AG08396 (cell line): ENCODE results near the gene RPP30.
"Not testable (repeated sequence)": the region's sequence is repeated elsewhere in the genome, so short reads cannot be mapped to it uniquely, and the experiment has no call there.

Source experiments
- DNase-seq: peaks from one replicate; pipeline ENCODE4 v3.0.0; 2012; ENCODE audit warnings: low spot score, mixed read lengths

The RPP30 gene

GRCh38 chr10:90917238-90917967 is 45.6 kb downstream of the RPP30 start:
- no peak for DNase-seq

GRCh38 chr10:90917968-90918318 is 46.2 kb downstream of the RPP30 start:
- no peak for DNase-seq

- DNase-seq, result no peak
These were observed 48.2 kb downstream of the RPP30 start for GRCh38 chr10:90919683-90920574.

GRCh38 chr10:90920986-90921666 is 49.4 kb downstream of the RPP30 start, which contains the start of gene ANKRD1:
ANKRD1 (minus strand) TSS chr10:90921087; CDS start chr10:90921027, 60 bp downstream.
- peak; percentile 72 for DNase-seq

- no peak for DNase-seq
These were observed 50.1 kb downstream of the RPP30 start for GRCh38 chr10:90921906-90922305.

- DNase-seq, result no peak
These were observed 51.4 kb downstream of the RPP30 start for GRCh38 chr10:90923111-90923731.

- no peak for DNase-seq
These were observed 52.8 kb downstream of the RPP30 start for GRCh38 chr10:90924552-90924951.

GRCh38 chr10:90925079-90926029 is 53.6 kb downstream of the RPP30 start:
- DNase-seq, result no peak

- no peak for DNase-seq
These were observed 55.5 kb downstream of the RPP30 start for GRCh38 chr10:90927293-90927692.

GRCh38 chr10:90929179-90929578 is 57.4 kb downstream of the RPP30 start:
- no peak for DNase-seq

- DNase-seq, result peak; percentile 49
These were observed 58.5 kb downstream of the RPP30 start for GRCh38 chr10:90930070-90930837.

GRCh38 chr10:90930971-90931871 is 59.4 kb downstream of the RPP30 start:
- peak; percentile 46 for DNase-seq

- no peak for DNase-seq
These were observed 64.0 kb downstream of the RPP30 start for GRCh38 chr10:90935581-90936275.

GRCh38 chr10:90936276-90936659 is 64.5 kb downstream of the RPP30 start:
- DNase-seq, result no peak

GRCh38 chr10:90937645-90938258 is 66.0 kb downstream of the RPP30 start:
- no peak for DNase-seq

GRCh38 chr10:90939116-90939515 is 67.3 kb downstream of the RPP30 start:
- no peak for DNase-seq

GRCh38 chr10:90939648-90940047 is 67.9 kb downstream of the RPP30 start:
- no peak for DNase-seq

- not testable (repeated sequence) for DNase-seq
These were observed 71.2 kb downstream of the RPP30 start for GRCh38 chr10:90942980-90943379.
